CD4-positive, alpha-beta T cell treated with Interferon alpha-2 for 1 hour (primary cell): ENCODE measurements around the gene CGB8.
"Not testable (repeated sequence)": the region's sequence is repeated elsewhere in the genome, so short reads cannot be mapped to it uniquely, and the experiment has no call there.

Experiments used
- DNase-seq, 2 donors: peaks; one replicate each; pipeline ENCODE4 v3.0.0-alpha.2; 2020 to 2022

CGB8 gene

DNA sequence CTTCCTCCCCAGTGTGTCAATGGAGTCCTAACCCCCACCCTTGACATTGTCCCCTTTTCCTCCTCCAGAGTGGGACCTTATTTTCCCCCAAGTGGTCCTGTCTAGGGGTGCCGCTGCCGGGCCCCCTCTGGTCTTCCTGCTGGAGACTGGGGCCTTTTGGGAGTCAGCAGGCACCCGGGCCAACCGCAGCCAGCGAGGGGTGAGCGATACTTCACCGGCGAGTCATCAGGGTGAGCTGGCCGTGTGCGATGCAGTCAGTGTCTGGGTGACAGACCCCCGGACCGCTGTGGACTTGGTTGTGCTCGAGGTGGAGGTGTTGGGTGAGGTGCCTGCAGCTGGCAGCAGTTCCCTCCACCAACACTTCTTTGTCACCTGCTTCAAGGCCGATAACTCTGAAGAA, 19.2 kb downstream of the CGB8 start:
- DNase-seq: not testable (repeated sequence)

DNA sequence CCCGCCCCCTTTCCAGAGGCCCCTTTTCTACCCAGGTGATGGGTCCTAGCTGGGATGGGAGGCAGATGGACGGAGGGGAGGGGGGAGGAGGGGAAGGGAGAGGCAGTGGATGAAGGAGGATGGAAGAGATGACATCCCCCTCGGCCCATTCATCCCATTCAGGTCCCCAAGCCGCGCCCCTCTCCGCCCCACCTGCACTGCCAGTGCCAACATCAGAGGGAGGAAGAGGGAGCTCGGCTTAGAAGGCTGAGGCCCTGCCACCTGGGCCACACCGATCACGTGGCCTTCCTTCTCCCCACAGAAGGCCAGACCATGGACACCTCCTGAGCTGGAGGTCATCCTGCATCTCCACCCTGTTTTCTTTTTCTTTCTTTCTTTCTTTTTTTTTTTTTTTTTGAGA, 20.2 kb downstream of the CGB8 start:
- DNase-seq: not testable (repeated sequence)

DNA sequence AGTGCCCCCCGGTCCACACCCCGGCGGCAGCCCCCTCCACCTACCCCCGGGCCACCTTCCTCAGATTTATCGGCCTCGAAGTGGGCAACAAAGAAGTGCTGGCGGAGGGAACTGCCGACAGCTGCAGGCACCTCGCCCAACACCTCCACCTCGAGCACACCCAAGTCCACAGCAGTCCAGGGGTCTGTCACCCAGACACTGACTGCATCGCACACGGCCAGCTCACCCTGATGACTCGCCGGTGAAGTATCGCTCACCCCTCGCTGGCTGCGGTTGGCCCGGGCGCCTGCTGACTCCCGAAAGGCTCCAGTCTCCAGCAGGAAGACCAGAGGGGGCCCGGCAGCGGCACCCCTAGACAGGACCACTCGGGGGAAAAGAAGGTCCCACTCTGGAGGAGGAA, 23.3 kb downstream of the CGB8 start:
- DNase-seq: not testable (repeated sequence)

DNA sequence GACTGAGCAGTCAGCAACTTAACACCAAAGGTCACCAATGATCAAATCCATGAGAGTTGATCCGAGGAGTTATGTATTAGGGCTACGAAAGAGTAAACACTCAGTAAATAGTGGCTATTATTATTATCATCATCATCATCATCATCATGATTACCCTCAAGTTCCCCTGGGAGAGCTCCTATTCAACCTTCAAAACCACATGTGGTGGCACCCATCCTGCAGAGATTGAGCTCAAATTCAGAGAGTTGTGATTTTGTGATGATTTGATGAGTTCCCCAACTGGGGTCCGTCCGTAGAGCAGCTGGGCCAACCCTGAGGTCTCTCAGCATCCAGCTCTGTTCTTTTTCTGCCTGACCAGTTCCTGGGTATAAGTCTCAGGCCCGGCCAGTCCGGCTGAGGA, 23.8 kb downstream of the CGB8 start:
- DNase-seq: not testable (repeated sequence)

DNA sequence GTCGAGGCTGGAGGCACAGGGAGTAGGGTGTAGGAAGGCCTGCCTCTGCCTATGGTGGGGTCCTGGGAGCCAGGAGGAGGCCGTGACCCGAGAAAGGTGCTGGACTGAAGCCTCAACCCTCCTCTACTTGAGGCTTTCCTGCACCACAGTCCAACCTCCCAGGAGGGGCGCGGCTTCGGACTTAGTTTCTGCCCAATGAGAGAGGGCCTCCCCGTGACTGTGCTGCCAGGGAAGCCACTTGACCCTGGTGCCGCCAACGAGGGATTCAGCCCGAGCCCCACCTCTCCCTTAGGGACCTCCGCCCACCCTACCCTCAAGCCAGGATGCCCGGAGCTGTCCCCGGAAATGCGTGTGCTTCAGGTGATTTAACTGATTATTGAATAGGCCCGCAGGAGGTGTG, 24.7 kb downstream of the CGB8 start, which contains the start of gene CGB3:
TSS of gene CGB3 (minus strand) at position 101 of the 400 bp plus-strand sequence. CDS start 362 bp downstream, outside the sequence.
- not testable (repeated sequence) for DNase-seq

DNA sequence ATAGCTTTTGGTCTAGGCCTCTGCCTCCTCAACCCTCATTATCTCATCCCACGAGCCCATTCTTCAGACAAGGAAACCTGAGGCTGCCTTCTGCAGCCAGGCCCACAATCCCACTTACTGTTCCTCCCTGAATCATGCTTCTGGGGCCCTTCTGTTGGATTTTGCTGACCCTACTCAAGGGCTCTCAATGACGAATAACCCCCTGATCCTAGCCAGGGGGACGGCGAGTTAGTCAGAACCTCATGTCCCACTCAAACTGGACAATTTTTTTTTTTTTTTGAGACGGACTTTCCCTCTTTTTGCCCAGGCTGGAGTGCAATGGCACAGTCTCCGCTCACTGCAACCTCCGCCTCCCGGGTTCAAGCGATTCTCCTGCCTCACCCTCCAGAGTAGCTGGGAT, 26.8 kb downstream of the CGB8 start:
- no peak for DNase-seq

DNA sequence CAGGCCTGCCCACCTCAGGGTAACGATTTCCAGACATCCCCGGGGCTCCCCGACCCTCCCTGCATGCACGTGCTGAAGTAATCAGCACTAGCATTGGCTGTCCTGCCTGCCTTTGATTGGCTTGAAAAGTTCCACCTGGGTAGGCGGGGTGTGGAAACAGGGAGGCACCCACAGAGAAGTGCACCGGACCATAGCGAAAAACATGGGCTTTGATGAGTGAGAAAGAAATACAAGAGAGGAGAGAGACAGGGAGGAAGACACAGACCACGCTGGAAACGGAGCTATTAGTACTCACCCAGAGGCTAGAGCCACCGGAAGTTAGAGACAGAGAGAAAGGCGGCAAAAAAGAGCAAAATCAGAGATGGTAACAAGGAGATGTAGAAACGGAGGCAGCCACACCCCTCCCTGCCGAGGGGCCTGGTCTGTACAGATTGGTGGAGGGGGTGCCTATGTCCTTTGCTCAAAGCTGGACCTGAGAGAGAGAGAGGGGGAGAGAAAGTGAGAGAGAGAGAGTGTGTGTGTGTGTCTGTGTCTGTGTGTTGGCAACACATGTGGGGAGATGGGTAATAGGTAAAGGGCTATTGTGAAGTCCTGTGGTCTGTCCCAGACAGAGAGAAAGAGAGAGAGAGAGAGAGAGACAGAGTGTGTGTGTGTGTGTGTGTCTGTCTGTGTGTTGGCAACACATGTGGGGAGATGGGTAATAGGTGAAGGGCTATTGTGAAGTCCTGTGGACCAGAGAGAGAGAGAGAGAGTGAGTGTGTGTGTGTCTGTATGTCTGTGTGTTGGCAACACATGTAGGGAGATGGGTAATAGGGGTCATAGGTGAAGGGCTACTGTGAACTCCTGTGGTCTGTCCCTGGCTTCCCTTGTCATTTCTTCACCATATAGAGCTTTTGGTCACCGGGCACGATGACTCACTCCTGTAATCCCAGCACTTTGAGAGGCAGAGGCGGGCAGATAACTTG, 27.7 kb downstream of the CGB8 start:
- DNase-seq: no peak

DNA sequence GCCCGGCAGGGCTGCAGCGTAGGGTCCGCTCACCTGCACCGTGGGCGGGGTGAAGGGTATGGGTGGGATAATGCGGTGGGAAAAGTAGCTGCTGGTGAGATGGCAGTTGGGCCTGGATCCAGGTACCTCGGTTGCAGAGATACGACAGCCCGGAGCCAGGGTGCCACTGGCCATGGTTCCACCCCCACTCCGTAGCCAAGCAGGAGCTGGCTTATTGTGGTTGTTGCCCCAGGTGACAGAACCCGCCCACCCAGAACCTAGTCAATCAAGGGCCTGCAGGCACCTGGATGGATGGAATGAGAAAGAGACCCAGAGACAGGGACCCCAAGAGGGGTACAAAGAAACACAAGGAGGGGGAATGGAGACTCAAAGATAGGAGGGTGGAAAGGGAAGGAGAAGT, 28.6 kb downstream of the CGB8 start:
- no peak for DNase-seq

DNA sequence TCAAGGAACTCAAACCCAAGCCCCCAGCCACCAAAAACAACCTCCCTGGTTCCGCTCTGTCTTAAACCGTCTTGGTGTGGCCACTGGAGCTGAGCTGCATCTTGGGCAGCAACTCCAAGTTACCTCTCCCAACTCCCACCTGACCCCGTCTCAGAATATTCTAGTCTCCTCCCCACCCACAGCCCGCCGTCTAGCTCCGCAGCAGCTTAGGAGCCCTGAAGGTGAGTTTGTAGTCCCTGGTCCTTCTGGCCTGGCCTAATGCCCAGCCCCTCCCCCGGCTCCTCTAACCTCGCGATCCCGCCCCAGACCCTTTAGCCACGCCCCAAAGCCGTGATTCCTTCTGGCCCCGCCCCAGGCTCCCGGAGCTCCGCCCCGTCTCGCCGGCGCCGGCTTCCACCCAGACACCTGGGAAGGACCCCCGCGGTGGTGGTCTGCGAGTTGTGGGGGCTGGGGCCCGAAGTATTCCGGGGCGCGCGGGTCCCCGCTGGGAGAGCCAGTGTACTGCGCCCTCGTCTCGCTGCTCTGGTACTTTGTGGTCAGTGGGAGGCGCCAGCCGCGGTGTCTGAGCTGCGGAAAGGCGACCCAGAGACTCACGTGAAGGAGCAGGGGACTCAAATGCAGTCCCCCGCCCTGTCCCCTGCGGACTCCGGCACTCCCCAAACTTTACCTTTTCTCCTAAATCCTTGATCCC, 29.5 kb downstream of the CGB8 start:
- DNase-seq: peak; percentile 63 to 74

DNA sequence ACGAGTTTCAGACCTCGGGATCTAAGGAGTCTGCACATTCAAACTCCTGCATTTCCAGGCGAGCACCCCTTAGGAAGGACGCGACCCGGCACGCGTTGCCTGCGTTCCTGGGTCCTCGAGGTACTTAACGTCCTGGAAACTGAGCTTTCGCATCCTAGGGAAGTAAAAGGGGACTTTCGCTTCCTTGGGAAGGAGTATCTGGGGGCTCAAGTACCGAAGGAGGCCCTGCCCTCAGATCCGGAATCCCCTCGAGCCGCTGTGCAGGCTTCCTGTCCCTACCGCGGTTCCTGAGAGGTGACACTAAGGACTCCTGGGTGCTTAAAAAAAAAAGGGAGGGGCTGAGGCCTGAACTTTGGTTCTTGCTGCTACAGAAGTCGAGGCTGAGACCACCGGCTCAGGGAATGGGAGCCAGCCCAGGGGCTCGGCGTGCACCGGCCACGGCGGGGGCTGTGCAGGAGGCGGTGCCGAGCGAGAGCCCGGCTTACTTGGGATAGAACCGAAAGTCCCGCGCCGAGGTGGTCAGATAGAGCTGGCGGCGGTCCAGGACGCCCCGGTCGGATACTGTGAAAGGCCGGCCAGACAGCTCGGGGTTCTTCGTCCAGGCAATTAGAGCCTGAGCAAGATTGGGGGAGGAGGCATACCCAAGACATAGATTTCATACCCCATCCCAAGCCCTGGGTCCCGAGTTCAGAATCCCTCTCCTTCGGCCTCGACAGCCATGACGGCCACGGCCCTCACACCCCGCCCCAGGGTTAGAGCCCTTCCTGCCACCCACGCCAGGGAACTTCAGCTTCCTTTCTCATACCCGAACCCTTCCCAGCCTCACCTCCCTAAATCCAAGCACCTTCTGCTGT, 30.3 kb downstream of the CGB8 start:
- peak in 1 of 2 donors; percentile 37 for DNase-seq

DNA sequence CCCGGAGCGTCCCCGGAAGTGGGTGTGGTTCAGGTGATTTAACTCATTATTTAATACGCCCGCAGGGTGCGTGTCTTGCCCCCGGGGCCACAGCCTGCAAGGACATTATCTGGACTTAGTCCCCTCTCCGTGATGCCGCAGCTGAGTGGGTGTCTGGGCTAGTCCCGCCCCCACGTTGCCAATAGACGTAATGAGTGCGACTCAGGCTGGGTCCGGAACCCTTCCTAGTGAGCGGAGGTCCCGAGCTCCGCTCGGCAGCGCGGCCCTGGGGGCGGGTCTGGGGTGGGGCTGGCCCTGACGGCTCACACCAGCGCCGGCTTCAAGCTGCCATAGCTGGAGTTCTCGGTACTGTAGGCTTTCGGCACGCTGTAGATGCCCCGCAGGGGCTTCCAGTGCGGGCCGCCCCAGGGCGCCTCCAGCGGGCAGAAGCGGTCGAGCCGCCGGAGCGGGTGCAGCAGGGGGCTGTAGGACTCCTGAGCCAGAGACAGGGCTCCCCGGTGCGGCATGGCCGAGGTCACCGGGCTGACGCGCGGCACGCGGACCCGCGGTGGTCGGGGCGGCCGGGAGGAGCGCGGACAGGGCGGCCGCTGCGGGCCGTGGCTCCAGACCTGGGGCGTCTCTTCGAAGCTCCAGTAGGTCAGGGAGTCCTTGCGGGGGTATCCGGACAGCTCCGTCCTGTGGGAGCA, 31.1 kb downstream of the CGB8 start:
- DNase-seq: peak; percentile 71 to 76

DNA sequence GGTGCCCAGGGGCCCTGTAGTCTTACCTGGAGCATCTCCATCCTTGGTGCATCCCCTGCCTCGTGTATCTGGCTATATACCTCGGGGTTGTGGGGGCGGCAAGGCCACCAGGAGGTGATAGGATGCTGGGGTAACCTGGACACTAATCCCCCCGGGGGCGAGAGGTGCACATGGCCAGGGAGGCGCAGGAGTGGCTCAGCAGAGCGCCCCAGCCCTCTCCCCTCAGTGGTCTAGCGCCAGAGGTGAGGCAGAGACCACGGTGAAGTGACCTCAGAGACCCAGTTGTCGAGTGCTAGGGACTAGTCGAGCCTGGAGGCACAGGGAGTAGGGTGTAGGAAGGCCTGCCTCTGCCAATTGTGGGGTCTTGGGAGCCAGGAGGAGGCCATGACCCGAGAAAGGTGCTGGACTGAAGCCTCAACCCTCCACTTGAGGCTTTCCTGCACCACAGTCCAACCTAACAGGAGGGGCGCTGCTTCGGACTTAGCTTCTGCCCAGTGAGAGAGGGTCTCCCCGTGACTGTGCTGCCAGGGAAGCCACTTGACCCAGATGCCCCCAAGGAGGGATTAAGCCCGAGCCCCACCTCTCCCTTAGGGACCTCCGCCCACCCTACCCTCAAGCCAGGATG, 31.8 kb downstream of the CGB8 start, which contains the start of gene LHB:
TSS of gene LHB (minus strand) at position 51 of the 625 bp plus-strand sequence. CDS start at position 41, 10 bp downstream.
- DNase-seq: no peak

DNA sequence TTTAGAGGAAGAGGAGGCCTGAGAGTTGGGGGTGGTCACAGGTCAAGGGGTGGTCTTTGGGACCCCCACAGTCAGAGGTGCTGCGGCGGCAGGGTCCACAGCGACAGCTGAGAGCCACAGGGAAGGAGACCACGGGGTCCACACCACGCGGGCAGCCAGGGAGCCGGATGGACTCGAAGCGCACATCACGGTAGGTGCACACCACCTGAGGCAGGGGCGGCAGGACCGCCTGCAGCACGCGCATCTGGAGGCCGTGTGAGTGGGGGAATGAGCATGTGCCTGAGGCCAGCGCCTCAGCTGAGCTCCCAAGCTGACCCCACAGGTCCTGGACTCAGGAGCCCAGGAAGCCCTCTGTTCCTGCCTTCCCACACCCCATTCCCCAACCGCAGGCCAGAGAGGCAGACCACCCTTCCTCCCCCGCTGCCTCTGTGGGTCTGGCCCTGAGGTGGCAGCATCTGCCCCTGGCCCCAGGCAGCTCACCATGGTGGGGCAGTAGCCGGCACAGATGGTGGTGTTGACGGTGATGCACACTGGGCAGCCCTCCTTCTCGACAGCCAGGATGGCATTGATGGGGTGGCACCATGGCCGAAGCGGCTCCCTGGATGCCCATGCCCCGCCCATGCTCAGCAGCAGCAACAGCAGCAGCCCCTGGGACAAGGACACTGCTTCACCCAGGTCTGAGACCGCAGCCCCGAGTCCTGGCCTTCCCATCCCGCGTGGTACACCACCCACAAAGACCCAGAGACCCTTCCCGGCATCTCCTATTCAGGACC, 32.7 kb downstream of the CGB8 start:
- no peak for DNase-seq

DNA sequence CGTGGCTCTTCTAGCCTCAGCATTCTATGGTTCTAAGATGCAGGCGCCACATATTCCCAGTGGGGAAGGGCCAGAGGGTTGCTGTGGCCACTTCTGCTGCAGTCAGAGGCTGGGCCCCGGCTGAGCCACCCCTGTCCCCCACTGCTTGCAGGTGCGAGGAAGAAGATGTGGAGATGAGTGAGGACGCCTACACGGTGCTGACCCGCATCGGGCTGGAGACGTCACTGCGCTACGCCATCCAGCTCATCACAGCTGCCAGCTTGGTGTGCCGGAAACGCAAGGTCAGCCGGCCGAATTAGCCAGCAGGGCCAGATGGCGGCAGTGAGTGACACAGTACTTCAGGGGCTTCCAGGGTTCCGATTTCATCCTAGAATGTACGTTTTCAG, 34.0 kb downstream of the CGB8 start:
- DNase-seq: no peak

DNA sequence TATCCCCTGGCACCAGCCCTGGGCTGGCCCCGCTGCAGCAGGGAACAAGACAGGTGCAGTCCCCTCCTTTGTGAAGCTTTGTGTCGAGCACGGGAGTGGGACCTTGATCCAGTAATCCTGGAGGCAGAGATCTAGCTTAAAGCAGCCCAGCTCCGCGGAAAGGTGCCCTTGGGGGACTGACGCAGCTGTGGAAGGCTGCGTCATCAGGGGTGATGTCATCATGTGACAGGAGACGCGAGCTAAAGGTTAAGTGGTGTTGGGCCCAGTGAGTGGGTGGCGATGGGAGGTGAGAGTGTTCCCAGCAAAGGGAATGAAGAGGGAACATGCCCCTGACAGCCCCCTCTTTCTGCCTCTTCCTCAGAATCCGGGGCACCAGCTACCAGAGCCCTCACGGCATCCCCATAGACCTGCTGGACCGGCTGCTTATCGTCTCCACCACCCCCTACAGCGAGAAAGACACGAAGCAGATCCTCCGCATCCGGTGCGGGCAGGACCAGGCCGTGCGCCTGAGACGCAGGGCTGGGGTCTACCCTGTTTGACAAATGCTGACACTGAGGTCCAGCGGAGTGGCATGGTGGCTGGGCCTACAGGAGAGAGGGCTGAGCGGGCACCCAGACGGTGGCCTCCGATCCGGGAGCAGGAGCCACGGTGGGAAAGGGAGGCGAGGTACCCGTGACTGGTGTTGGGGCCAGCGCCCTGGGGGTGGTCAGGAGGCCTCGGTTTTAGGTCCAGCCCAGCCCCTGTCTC, 34.6 kb downstream of the CGB8 start:
- no peak for DNase-seq

DNA sequence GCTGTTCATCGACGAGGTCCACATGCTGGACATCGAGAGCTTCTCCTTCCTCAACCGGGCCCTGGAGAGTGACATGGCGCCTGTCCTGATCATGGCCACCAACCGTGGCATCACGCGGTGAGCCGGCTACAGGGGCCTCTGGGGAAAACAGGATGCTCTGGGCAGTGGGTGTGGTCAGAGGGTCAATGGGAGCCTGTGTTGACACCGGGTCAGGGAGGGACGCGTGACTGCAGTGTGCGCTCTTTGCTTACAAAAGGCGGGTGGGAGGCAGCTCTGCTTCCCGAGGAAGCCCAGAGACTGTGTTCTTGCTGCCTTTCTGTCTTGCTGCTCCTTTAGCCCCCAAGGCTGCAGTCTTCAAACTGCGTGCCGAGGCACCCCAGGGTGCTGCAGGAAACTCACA, 37.7 kb downstream of the CGB8 start:
- no peak for DNase-seq

DNA sequence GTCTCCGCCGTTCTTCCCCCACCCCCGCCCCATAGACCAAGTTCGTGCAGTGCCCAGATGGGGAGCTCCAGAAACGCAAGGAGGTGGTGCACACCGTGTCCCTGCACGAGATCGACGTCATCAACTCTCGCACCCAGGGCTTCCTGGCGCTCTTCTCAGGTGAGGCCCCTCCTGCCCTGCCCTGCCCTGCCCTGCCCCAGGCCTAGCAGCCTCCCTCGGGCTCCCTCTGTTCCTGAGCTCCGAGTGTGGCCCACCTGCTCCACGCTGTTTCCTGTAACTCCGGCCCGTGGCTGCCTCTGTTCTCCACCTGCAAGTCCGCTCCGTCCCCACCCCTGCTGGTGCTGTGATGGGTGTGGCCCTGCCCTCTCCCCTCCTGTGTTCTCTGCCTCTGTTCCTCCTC, 38.5 kb downstream of the CGB8 start:
- DNase-seq: no peak

DNA sequence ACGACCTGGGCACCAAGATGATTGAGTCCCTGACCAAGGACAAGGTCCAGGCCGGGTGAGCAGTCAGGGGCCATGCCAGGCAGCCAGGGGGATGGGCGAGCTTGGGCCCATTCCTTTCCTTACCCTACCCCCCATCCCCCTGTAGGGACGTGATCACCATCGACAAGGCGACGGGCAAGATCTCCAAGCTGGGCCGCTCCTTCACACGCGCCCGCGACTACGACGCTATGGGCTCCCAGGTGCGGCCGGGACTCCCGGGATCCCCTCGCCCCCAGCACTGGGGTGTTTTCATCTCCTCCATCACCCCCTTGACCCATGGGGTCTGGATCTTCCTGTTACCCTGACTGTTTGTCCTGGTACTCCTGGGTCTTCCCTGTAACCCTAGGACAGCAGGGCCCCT, 39.1 kb downstream of the CGB8 start:
- no peak for DNase-seq

DNA sequence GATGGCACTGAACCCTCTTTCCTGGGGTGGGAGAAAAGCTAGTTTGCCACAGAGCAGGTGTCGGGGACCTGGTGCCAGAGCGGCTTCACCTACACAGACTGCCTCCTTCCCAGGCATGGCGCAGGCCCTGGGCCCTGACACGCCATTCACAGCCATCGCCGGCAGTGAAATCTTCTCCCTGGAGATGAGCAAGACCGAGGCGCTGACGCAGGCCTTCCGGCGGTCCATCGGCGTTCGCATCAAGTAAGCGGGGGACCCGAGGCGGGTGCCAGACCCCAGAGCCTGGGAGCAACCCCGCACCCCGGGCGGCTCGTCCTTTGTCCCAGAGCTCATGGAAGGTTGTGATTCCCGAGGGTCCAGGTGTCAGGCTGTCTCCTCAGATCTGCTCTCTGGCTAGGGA, 42.0 kb downstream of the CGB8 start:
- DNase-seq: no peak

DNA sequence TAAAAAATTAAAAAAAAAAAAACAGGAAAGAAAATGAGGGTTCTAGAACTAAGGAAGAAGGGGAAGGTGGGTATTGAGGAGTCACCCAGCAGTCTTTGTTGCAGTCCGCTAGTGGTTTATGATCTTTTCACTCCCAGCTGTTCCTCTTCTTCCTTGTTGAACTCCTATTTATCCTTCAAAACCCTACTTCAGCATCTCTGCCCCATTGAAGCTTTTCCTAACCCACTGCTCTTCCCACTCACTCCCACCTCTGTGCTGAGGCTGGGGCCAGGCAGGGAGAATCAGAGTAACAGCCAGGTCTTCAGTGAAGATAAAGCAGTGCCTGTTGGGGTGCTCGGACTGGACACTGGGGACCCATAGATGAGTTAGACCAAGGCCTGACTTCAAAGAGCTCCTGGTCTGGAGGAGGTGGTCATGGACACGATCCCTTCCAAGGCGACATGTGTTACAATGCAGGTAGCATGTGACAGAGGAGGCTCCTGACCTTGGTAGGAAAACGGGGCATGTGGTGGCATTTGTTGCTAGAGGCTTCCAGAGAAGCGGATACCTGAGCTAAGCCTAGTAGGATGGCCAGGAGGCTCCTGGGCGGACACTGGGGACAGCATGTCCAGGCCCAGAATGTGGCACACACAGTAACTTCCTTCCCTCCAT, 43.8 kb downstream of the CGB8 start:
- no peak for DNase-seq
